Mesendoderm (in vitro differentiated cells): ENCODE results near the gene NLN.
A peak's percentile ranks its signal among the peaks of the same experiment; 100 is the strongest.

Experiments
- DNase-seq: peaks from one replicate; pipeline ENCODE4 v3.0.0; 2013
- H2AK5ac ChIP-seq: 2 replicates; pipeline ENCODE4 v1.6.1; 2013; ENCODE audit warnings: low read length, inconsistent platforms
- H2BK120ac ChIP-seq: 2 replicates; pipeline ENCODE4 v1.6.1; 2013; ENCODE audit warnings: low read depth, mild to moderate bottlenecking, low read length, moderate library complexity, mixed read lengths
- H2BK15ac ChIP-seq: replicated peaks from 2 replicates; pipeline ENCODE4 v1.6.1; 2013; ENCODE audit warnings: low read depth, mild to moderate bottlenecking, moderate library complexity
- H2BK5ac ChIP-seq: 2 replicates; pipeline ENCODE4 v1.6.1; 2013; ENCODE audit warnings: low read length, inconsistent platforms
- H3K18ac ChIP-seq: 2 replicates; pipeline ENCODE4 v1.6.1; 2013; ENCODE audit warnings: mild to moderate bottlenecking, low read length, mixed read lengths
- H3K23ac ChIP-seq: one replicate; pipeline ENCODE4 v1.6.1; 2013; ENCODE audit warnings: low read length
- H3K27ac ChIP-seq: 2 replicates; pipeline ENCODE4 v1.5.1; 2013; ENCODE audit warnings: low read depth, mild to moderate bottlenecking, inconsistent platforms, low read length, moderate library complexity
- H3K27me3 ChIP-seq: 2 replicates; pipeline ENCODE4 v1.6.1; 2013; ENCODE audit warnings: low read length, control low read depth, mild to moderate bottlenecking, inconsistent platforms; ENCODE audit not compliant: insufficient read depth, poor library complexity
- H3K36me3 ChIP-seq: 2 replicates; pipeline ENCODE4 v1.6.1; 2013; ENCODE audit warnings: low read length, inconsistent platforms; ENCODE audit not compliant: control insufficient read depth, insufficient read depth
- H3K4ac ChIP-seq: one replicate; pipeline ENCODE4 v1.6.1; 2013; ENCODE audit warnings: low read depth, mild to moderate bottlenecking, low read length, moderate library complexity
- H3K4me1 ChIP-seq: 2 replicates; pipeline ENCODE4 v1.6.1; 2013; ENCODE audit warnings: low read depth, low read length, inconsistent platforms; ENCODE audit not compliant: control insufficient read depth
- H3K4me2 ChIP-seq: 2 replicates; pipeline ENCODE4 v1.6.1; 2013; ENCODE audit warnings: low read length
- H3K4me3 ChIP-seq: 2 replicates; pipeline ENCODE4 v1.5.1; 2013; ENCODE audit warnings: mild to moderate bottlenecking, low read length
- H3K56ac ChIP-seq: one replicate; pipeline ENCODE4 v1.6.1; 2013; ENCODE audit warnings: low read length
- H3K79me1 ChIP-seq: 2 replicates; pipeline ENCODE4 v1.6.1; 2013; ENCODE audit warnings: low read length, inconsistent platforms
- H3K79me2 ChIP-seq: 2 replicates; pipeline ENCODE4 v1.6.1; 2013; ENCODE audit warnings: mild to moderate bottlenecking, low read length; ENCODE audit not compliant: control insufficient read depth, insufficient read depth
- H3K9ac ChIP-seq: 2 replicates; pipeline ENCODE4 v1.6.1; 2013; ENCODE audit warnings: low read length, inconsistent platforms
- H4K5ac ChIP-seq: one replicate; pipeline ENCODE4 v1.6.1; 2013; ENCODE audit warnings: low read length
- H4K8ac ChIP-seq: one replicate; pipeline ENCODE4 v1.6.1; 2013; ENCODE audit warnings: low read depth, mild to moderate bottlenecking, control low read depth, low read length, moderate library complexity
- WGBS: extraction: QIAGEN DNeasy Blood & Tissue Kit; methylation state at CpG from one replicate; pipeline ENCODE4 v1.1.7; 2013; ENCODE audit warnings: low lambda C conversion rate, missing lambda C conversion rate; ENCODE audit not compliant: insufficient coverage; ENCODE audit errors: extremely low coverage; 5-methylcytosine and 5-hydroxymethylcytosine counted together

NLN gene

GRCh38 chr5:65862384-65862783 lies 140.4 kb downstream of the NLN start:
- no peak overlapping the region for H2BK120ac ChIP-seq
- no peak overlapping the region for H3K23ac ChIP-seq
- no peak overlapping the region for H3K4me3 ChIP-seq
- DNase-seq: no peak
- H3K4me2 ChIP-seq: no peak overlapping the region
- H2BK15ac ChIP-seq: no peak overlapping the region
- H3K79me1 ChIP-seq: no peaks in the 10 kb centered on the region
- H3K4ac ChIP-seq: no peak overlapping the region
- no peak overlapping the region for H2AK5ac ChIP-seq
- H4K8ac ChIP-seq: no peak overlapping the region
- H3K4me1 ChIP-seq: no peaks in the 10 kb centered on the region
- H2BK5ac ChIP-seq: no peak overlapping the region
- no peaks in the 10 kb centered on the region for H3K27me3 ChIP-seq
- H3K36me3 ChIP-seq: no peaks in the 10 kb centered on the region
- H3K56ac ChIP-seq: no peak overlapping the region
- no peak overlapping the region for H3K18ac ChIP-seq
- no peak overlapping the region for H3K27ac ChIP-seq
- no peak overlapping the region for H3K9ac ChIP-seq
- H3K79me2 ChIP-seq: no peaks in the 10 kb centered on the region
- no peak overlapping the region for H4K5ac ChIP-seq

GRCh38 chr5:65863747-65864146 lies 141.7 kb downstream of the NLN start:
- Histone ChIP-seq H4K8ac (no peak overlapping the region), H3K27ac (no peak overlapping the region), H2BK15ac (no peak overlapping the region), H2AK5ac (no peak overlapping the region), H2BK120ac (no peak overlapping the region), H3K36me3 (no peaks in the 10 kb centered on the region), H3K4me3 (no peak overlapping the region), H3K9ac (no peak overlapping the region), H3K79me2 (no peaks in the 10 kb centered on the region), H3K4me2 (no peak overlapping the region), H2BK5ac (no peak overlapping the region), H3K23ac (no peak overlapping the region), H3K4ac (no peak overlapping the region), H3K4me1 (no peaks in the 10 kb centered on the region), H3K18ac (no peak overlapping the region), H3K27me3 (no peaks in the 10 kb centered on the region), H3K56ac (no peak overlapping the region), H4K5ac (no peak overlapping the region), H3K79me1 (no peaks in the 10 kb centered on the region)
- DNase-seq: no peak
- no CpG with 5 or more reads among the region's 2 CpGs for WGBS

GRCh38 chr5:65866837-65867521 lies 145.0 kb downstream of the NLN start:
- no peak overlapping the region for H2BK5ac ChIP-seq
- no peaks in the 10 kb centered on the region for H3K4me1 ChIP-seq
- no peak overlapping the region for H2BK15ac ChIP-seq
- no peak overlapping the region for H3K56ac ChIP-seq
- H3K27ac ChIP-seq: no peak overlapping the region
- no peak overlapping the region for H3K4ac ChIP-seq
- H4K8ac ChIP-seq: no peak overlapping the region
- no peak overlapping the region for H3K4me3 ChIP-seq
- H3K36me3 ChIP-seq: no peaks in the 10 kb centered on the region
- no peak overlapping the region for H3K9ac ChIP-seq
- H3K23ac ChIP-seq: no peak overlapping the region
- H3K27me3 ChIP-seq: no peaks in the 10 kb centered on the region
- H3K79me1 ChIP-seq: no peaks in the 10 kb centered on the region
- H2BK120ac ChIP-seq: no peak overlapping the region
- no peak overlapping the region for H3K18ac ChIP-seq
- H4K5ac ChIP-seq: no peak overlapping the region
- no CpG with 5 or more reads among the region's 6 CpGs for WGBS
- no peaks in the 10 kb centered on the region for H3K79me2 ChIP-seq
- H3K4me2 ChIP-seq: no peak overlapping the region
- H2AK5ac ChIP-seq: no peak overlapping the region
- DNase-seq: no peak

GRCh38 chr5:65867542-65868195 lies 145.7 kb downstream of the NLN start:
- Histone ChIP-seq H3K9ac (no peak overlapping the region), H3K4ac (no peak overlapping the region), H2BK15ac (no peak overlapping the region), H3K27ac (no peak overlapping the region), H3K4me2 (no peak overlapping the region), H3K18ac (no peak overlapping the region), H3K36me3 (no peaks in the 10 kb centered on the region), H3K23ac (no peak overlapping the region), H2BK5ac (no peak overlapping the region), H3K79me1 (no peaks in the 10 kb centered on the region), H3K79me2 (no peaks in the 10 kb centered on the region), H3K4me1 (no peaks in the 10 kb centered on the region), H4K5ac (no peak overlapping the region), H3K4me3 (no peak overlapping the region), H3K27me3 (no peaks in the 10 kb centered on the region), H4K8ac (no peak overlapping the region), H3K56ac (no peak overlapping the region), H2BK120ac (no peak overlapping the region), H2AK5ac (no peak overlapping the region)
- no CpG with 5 or more reads among the region's 11 CpGs for WGBS
- peak; percentile 51 for DNase-seq

- Histone ChIP-seq H3K4ac (no peak overlapping the region), H3K18ac (no peak overlapping the region), H2AK5ac (no peak overlapping the region), H2BK15ac (no peak overlapping the region), H3K4me2 (no peak overlapping the region), H4K5ac (no peak overlapping the region), H2BK120ac (no peak overlapping the region), H3K36me3 (no peaks in the 10 kb centered on the region), H3K27me3 (no peaks in the 10 kb centered on the region), H3K23ac (no peak overlapping the region), H3K9ac (no peak overlapping the region), H2BK5ac (no peak overlapping the region), H3K27ac (no peak overlapping the region), H3K79me2 (no peaks in the 10 kb centered on the region), H3K4me3 (no peak overlapping the region), H3K4me1 (no peaks in the 10 kb centered on the region), H3K56ac (no peak overlapping the region), H4K8ac (no peak overlapping the region), H3K79me1 (no peaks in the 10 kb centered on the region)
- WGBS: no CpG with 5 or more reads among the region's 3 CpGs
- DNase-seq: no peak
These were observed 146.5 kb downstream of the NLN start for GRCh38 chr5:65868509-65868908.

- Histone ChIP-seq H3K4me1 (no peaks in the 10 kb centered on the region), H3K18ac (no peak overlapping the region), H3K23ac (no peak overlapping the region), H3K4me3 (no peak overlapping the region), H3K56ac (no peak overlapping the region), H3K9ac (no peak overlapping the region), H3K4me2 (no peak overlapping the region), H4K5ac (no peak overlapping the region), H3K4ac (no peak overlapping the region), H2BK15ac (no peak overlapping the region), H2BK5ac (no peak overlapping the region), H3K79me1 (no peaks in the 10 kb centered on the region), H3K27me3 (no peaks in the 10 kb centered on the region), H2AK5ac (no peak overlapping the region), H3K27ac (no peak overlapping the region), H2BK120ac (no peak overlapping the region), H4K8ac (no peak overlapping the region), H3K79me2 (no peaks in the 10 kb centered on the region), H3K36me3 (no peaks in the 10 kb centered on the region)
- no peak for DNase-seq
- no CpG with 5 or more reads among the region's 5 CpGs for WGBS
These were observed 149.2 kb downstream of the NLN start for GRCh38 chr5:65871182-65871581.
